ENCODE data around the gene DIP2C. TPM values are rescaled to one million over a fixed set of nuclear protein-coding genes. Genes with fewer than 3 reads are reported as not detected.

DIP2C gene
- total and polyA plus RNA-seq, 2 experiments from 2014 or later, result 9.1 to 15.8 TPM

DNA sequence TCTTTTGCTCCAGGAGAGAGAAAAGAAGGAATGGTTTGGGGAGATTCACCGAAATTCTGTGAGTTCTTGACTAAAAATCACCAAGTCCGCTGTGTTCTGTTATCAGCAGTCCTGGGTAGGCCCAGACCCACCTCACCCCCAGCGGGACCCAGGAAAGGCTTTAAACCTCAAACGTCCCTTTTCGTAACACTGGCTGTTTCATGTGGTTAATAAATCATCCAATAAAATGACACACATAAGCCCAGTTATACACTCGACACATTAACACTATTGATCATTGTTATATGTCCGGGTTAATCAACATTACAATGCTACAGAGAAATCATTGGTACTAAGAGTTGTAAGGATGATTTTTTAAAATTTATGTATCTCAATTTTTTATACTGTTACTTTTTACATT is 25.2 kb downstream of the DIP2C start:
- Histone ChIP-seq H3K9me3 (ENCODE audit: low read depth) (no peaks in the 10 kb centered on the region), H3K27me3 (no peaks in the 10 kb centered on the region), H3K36me3 (no peaks in the 10 kb centered on the region), H3K4me3 (no peak overlapping the region), H3K27ac (no peak overlapping the region), H3K4me1 (ENCODE audit: low read depth) (peaks cover 21% of the 10 kb centered on the region)
- TF ChIP-seq, protein P1, sequence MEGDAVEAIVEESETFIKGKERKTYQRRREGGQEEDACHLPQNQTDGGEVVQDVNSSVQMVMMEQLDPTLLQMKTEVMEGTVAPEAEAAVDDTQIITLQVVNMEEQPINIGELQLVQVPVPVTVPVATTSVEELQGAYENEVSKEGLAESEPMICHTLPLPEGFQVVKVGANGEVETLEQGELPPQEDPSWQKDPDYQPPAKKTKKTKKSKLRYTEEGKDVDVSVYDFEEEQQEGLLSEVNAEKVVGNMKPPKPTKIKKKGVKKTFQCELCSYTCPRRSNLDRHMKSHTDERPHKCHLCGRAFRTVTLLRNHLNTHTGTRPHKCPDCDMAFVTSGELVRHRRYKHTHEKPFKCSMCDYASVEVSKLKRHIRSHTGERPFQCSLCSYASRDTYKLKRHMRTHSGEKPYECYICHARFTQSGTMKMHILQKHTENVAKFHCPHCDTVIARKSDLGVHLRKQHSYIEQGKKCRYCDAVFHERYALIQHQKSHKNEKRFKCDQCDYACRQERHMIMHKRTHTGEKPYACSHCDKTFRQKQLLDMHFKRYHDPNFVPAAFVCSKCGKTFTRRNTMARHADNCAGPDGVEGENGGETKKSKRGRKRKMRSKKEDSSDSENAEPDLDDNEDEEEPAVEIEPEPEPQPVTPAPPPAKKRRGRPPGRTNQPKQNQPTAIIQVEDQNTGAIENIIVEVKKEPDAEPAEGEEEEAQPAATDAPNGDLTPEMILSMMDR (IDR thresholded peaks at IDR 0.05; ENCODE audit: low read depth, low read length), result no peak
- DNase-seq (ENCODE audit: low read depth in 1 of 2, low spot score in 1 of 2), result no peak

GRCh38 chr10:663831-664251 is 25.6 kb downstream of the DIP2C start:
- Histone ChIP-seq H3K4me1 (ENCODE audit: low read depth) (peaks cover 22% of the 10 kb centered on the region), H3K4me3 (no peak overlapping the region), H3K27ac (no peak overlapping the region), H3K9me3 (ENCODE audit: low read depth) (no peaks in the 10 kb centered on the region), H3K27me3 (no peaks in the 10 kb centered on the region), H3K36me3 (no peaks in the 10 kb centered on the region)
- no peak for DNase-seq (ENCODE audit: low read depth in 1 of 2, low spot score in 1 of 2)
- TF ChIP-seq, protein P1 (IDR thresholded peaks at IDR 0.05; ENCODE audit: low read depth, low read length), result no peak

DNA sequence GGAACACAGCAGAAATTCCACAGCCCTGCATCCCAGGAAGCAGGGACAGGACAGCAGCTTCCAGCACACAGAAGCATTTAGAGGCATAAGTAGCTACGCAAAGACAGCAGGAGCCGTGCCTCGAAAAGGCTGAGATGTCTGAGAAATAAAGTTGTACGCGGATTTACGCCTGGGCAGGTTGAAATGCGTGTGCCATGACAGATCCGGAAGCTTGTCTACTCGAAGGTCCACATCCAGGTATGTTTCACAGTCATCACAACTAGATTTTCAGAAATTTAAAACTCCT is 26.1 kb downstream of the DIP2C start:
- Histone ChIP-seq H3K27me3 (no peaks in the 10 kb centered on the region), H3K27ac (no peak overlapping the region), H3K4me1 (ENCODE audit: low read depth) (peaks cover 22% of the 10 kb centered on the region), H3K9me3 (ENCODE audit: low read depth) (no peaks in the 10 kb centered on the region), H3K4me3 (no peak overlapping the region), H3K36me3 (no peaks in the 10 kb centered on the region)
- no peak for DNase-seq (ENCODE audit: low read depth in 1 of 2, low spot score in 1 of 2)
- TF ChIP-seq, protein P1 (IDR thresholded peaks at IDR 0.05; ENCODE audit: low read depth, low read length), result no peak

DNA sequence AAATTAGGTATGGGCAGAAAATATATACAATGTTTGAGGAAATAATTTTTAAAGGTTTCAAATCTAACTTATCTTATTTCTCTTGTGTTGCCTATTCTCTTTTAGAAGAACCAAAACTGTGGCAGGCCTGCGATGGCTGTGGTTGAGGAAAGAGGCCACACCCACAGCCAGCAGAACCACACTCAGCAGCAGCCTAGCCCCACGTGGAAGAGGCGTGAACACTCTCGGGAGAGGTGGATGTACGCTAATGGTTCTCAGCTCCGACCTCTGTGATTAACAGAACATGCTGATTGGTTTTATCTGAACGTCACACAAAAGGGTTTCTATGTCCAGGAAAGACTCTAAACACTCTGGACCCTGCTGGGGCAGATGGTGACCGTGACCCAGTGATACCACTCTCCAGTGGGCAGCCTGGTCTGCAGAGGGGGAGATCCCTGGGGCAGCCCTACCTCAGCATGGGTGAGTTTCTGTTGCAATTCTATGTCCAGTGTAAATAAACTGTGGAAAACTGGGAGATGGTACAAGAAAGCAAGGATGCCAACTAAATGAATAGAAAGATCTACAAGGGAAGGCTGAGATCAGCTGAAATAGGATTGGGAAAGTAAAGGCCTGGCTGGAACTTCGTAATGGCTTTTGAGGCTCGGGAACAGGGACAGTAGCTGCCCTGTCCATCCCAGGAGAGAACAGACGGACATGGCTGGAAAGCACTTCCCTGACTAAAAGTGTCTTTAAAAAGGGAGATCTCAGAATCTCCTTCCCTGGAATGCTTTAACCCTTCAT is 26.6 kb downstream of the DIP2C start:
- Histone ChIP-seq H3K36me3 (no peaks in the 10 kb centered on the region), H3K27ac (no peak overlapping the region), H3K4me1 (ENCODE audit: low read depth) (peaks cover 22% of the 10 kb centered on the region), H3K4me3 (no peak overlapping the region), H3K9me3 (ENCODE audit: low read depth) (no peaks in the 10 kb centered on the region), H3K27me3 (no peaks in the 10 kb centered on the region)
- DNase-seq (ENCODE audit: low read depth in 1 of 2, low spot score in 1 of 2), result no peak
- TF ChIP-seq, protein P1 (IDR thresholded peaks at IDR 0.05; ENCODE audit: low read depth, low read length), result no peak

- peaks cover 22% of the 10 kb centered on the region for H3K4me1 ChIP-seq (ENCODE audit: low read depth)
These were observed 27.3 kb downstream of the DIP2C start for GRCh38 chr10:662223-662605.

More at GRCh38 chr10:662223-662605, 27.3 kb downstream of the DIP2C start:
- H3K27me3 ChIP-seq, result no peaks in the 10 kb centered on the region
- H3K4me3 ChIP-seq, result no peak overlapping the region
- H3K9me3 ChIP-seq (ENCODE audit: low read depth), result no peaks in the 10 kb centered on the region
- TF ChIP-seq, protein P1 (IDR thresholded peaks at IDR 0.05; ENCODE audit: low read depth, low read length), result no peak
- no peak overlapping the region for H3K27ac ChIP-seq
- no peak for DNase-seq (ENCODE audit: low read depth in 1 of 2, low spot score in 1 of 2)
- no peaks in the 10 kb centered on the region for H3K36me3 ChIP-seq
